Measurements from ENCODE around the gene PLEKHA6.

Gene PLEKHA6

DNA sequence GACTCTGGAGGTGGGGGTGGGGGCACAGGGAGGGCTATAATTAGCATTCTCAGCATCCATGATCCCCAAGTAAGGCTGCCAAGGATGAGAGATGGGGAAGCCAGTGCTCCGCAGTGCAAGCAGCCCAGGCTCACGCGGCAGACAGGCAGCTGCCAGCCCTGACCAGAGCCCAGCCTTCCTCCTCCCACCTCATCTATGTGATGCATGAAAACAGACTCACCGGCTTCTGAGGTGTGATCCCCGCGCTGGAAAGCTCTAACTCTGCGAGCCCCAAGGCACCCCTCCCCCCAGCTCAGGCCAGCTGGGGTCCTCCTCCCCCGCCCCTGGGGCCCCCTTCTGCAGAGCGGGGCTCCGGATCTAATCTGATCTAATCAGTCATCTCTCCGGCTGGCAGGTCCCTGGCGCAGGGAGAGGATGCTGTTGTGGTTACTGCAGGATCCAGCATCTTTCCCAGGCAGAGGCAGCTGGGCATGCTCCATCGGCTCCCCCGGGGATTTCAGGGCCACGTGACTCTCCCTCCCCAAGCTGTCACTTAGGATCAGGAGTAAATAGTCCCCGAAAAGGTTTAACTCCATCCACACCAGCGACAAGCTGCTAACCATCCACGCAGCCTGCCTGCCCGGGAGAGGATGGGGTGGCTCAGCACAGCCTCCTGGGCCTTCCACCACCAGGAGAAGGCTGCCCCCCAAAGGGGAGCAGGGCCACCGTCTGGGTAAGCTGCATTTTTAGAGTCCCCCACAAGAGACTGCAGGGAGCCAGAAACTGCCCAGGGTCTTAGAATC, at the start of gene PLEKHA6:
PLEKHA6 (minus strand) TSS at position 456 of the 782 bp plus-strand sequence. CDS start 86,202 bp downstream, outside the sequence.
- DNase-seq = peak; percentile 92 to 93

DNA sequence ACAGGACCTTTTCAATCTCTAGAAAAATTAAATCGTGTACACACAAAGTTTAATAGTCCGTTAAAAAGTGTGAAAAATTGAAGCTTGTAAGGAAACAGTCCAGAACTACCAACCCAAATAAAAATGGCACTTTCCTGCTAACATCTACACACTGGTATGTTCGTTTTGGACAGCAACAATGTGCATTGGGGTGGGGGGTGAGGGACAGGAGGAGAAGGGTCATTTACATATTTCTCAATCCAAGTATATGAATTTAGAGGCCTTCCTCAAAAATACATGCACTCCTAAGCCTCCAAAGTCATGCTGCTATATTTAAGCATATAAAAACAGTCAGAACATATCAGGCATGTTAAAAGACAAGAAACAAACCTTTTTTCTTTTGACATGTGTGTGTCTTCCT, 49.4 kb upstream of the PLEKHA6 start:
- DNase-seq = no peak

- DNase-seq = no peak
Measured at GRCh38 chr1:204408602-204409001, 48.9 kb upstream of the PLEKHA6 start.

GRCh38 chr1:204408074-204408507, 48.4 kb upstream of the PLEKHA6 start:
- no peak for DNase-seq

DNA sequence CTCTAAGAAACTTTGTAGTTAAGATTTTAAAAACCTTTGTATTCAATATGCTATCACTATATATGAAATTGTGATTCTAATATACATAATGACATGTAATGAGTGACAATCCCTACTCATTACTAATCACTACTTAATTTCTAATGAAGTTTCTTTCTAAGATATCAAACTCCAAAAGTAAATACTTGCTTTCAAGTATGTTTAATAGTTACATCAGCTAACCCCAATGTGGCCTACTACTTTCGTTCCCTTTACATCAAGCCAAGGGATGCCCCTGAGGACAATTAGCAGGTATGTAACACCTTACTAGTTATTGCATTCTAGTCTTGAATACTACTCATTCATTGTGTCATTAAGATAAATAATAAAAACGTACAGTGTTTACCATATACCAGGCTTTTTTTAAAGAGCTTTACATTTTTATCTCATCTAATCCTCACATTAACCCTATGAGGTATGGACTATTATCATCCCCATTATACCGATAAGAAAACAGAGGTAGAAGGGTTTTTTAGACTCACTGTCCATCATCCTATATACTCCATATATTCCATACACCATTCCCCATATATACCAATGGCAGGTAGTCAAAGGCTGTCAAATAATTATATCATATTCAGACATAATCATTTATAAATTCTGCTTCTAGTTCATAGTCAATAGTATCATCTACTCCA, 47.7 kb upstream of the PLEKHA6 start:
- DNase-seq = no peak

DNA sequence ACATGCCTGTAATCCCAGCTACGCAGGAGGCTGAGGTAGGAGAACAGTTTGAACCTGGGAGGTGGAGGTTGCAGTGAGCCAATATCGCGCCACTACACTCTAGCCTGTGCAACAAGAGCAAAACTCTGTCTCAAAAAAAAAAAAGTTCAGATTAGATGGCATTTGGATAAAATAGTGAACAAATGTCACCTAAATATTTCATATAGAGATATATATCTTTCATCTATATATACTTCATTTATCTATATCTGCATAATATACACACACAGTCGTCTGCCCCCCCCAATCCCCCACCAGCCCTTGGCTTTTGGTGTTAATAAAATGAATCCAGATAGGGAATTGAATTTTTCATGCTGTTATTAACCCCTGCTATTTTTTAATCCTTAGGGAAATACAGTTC, 46.9 kb upstream of the PLEKHA6 start:
- no peak for DNase-seq

DNA sequence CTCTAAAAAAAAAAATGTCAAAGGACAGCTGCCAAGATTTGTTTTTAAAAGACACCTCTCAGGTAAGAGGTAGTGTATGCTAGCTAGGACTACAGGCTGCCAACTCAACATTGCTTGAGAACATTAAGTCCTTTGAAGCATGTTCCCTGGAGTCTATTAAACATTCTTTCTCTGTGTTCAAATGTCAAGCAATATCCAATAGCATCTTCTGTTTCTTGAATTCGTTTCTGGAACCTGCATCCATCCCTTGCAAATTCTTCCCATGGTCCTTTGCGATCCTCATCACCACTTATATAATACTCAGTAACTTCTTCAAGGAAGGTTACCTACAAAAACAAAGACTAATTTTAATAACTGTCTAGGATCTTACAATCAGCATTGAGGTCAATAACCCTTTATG, 46.3 kb upstream of the PLEKHA6 start:
- DNase-seq = no peak

DNA sequence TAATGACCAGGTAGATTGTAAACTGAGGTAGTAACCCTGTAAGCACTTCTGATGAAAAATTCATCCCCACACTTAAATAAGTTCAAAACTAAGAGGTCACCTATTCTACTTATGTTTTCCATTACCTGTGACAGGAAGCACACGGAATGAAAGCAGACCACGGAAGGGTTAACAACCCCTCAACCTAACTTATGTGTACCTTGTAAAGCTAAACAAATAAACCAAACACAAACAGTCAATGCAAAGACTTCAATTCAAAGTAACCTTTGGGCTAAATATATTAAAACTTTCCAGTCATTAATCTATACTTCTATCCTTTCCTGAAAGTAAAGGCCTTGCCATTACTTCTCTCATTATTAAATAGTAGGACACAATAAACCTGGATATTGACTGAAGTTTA, 44.9 kb upstream of the PLEKHA6 start:
- no peak for DNase-seq

DNA sequence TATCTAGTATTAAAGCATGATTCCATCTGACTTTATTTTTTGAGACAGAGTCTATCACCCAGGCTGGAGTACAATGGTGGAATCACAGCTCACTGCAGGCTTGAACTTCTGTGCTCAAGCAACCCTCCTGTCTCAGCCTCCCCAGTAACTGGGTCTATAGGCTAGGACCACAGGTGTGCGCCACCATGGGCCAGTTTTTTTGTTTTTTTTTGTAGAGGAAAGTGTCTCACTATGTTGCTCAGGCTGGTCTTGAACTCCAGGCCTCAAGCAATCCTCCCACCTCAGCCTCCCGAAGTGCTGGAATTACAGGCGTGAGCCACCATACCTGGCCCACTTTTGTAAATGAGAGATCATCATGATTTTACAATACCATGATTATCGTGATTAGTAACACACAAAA, 42.7 kb upstream of the PLEKHA6 start:
- no peak for DNase-seq

- DNase-seq = no peak
Measured at GRCh38 chr1:204401730-204402129, 42.0 kb upstream of the PLEKHA6 start.

GRCh38 chr1:204400882-204401510, 41.3 kb upstream of the PLEKHA6 start:
- no peak for DNase-seq

GRCh38 chr1:204398197-204399125, 38.7 kb upstream of the PLEKHA6 start:
- DNase-seq = peak; percentile 33 to 70

DNA sequence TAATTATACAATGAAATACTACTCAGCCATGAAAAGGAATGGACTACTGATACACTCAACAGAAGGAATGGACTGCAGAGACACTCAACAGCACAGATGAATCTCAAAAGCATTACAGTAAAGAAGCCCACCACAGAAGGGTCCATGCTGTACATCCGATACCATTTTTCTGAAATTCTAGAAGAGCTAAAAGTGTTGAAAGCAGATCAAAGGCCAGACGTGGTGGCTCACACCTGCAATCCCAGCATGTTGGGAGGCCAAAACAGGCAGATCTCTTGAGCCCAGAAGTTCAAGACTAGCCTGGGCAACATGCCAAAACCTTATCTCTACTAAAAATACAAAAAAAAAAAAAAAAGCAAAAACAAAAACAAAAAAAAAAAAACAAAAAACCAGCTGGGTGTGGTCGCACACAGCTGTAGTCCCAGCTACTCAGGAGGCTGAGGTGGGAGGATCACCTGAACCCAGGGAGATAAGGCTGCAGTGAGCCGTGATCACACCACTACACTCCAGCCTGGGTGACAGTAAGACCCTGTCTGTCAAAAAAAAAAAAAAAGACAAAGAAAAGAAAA, 36.4 kb upstream of the PLEKHA6 start:
- DNase-seq = no peak

- DNase-seq = no peak
Measured at GRCh38 chr1:204391629-204392028, 31.9 kb upstream of the PLEKHA6 start.

DNA sequence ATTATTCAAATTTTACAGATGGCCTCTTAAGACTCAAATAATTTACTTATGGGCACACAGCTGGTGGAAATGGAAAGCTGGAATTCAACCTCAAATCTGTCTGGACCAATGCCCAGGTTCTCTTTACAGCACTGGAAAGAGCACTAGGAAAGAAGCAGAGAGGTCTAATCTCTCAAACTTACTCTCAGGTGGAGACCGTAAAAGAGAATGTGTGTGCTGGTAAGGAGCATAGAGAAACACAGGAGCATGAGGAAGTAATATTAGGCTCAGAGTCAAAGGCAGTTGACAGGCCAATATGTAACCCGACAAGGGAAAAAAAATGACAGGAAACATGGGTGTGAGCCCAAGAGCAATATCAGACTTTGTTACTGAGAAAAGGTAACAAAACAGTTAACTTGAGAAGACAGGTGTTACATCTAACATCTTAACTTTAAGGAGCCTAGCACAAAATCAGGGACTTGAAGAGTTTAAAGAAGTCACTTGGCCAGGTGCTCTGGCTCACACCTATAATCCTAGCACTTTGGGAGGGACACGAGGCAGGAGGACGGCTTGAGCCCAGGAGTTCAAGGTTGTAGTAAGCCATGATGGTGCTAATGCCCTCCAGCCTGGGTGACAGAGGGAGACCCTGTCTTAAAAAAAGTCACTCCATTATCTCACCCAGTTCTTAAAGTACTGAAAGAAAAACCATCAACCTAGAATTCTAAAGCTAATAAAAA, 31.2 kb upstream of the PLEKHA6 start:
- no peak for DNase-seq

DNA sequence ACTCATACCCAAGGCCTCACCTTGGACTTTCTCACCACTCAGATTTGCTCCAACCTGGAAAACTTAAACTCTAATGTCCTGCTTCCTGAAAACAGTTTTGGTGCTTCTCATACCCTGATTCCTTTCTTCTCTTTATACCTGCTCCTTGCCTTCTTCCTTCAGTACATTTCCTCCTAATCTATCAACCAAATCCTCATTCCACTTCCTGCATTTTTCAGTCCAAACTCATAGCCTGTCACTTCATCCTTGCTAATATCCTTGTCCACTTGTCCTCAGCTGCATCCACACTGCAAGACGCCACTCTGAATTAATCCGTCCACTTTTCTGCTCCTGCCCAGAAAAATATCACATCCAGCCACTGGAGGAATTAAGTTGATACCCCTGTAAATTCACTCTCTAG, 26.0 kb upstream of the PLEKHA6 start:
- no peak for DNase-seq

DNA sequence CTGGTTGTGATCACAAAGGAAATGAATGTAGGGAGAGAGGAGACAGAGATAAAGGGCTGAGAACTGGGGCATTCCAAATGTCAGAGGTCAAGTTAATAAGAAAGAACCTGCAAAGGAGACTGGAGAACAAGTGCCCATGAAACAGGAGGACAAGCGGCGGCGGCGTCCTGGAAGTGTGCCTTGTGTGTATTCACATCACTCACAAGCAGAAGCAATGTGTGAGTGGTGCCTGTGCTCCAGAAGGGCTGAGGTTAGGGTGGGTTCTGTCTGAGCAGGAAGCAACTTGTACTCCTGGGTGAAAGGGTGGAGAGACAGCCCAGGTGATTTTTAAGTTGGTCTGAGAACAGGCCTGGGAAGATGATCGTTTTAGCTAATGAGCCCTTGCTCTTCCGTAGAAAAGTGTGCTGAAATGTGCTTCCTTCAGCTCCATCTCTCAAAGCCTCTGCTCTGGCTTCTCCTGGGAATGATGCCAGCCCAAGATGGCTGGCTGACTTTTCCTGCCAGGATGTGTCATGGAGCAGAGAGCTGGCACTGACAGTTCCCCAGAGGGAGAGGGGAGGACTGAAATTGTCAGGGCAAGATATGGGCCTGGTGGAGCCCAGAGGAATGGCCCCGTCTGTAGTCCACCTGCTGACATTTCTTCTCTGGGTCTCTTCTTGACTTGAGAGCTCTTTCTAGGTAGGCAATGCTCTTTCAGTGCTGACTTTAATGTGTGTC, 25.1 kb upstream of the PLEKHA6 start:
- no peak for DNase-seq

DNA sequence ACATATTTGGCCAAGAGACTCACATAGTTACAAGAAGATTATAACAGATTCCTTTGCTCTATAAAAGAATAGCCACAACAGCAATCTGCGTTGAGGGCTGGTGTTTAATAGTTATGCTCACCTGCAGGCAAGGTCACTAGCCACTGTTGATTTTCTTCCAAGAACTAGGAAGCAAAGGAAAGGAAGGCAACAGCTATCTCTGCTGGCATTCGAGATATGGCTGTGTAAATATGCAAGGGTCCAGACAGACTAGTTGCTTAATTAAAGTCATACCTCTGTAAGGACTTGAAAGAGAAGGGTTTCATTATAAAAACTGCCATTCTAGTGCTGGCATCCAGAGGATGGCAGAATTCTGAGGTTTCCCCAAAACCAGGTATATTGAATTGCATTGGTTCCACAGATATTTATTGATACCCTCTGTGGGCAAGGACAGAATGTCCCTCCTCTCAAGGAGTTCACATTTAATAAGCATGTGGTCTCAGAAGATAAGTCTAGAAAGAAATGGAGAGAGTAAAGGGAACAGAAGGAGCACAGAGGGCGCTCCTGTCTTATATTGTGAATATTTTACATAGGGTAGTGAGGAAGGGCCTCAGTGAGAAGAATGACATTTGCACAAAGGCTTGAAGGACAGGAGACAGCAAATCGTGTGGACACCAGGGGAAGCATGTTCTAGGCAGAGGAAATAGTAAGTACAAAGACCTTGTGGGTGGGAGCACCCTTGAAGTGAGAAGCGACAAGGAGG, 23.6 kb upstream of the PLEKHA6 start:
- no peak for DNase-seq

GRCh38 chr1:204382714-204383083, 23.0 kb upstream of the PLEKHA6 start:
- DNase-seq = no peak

GRCh38 chr1:204380293-204380831, 20.6 kb upstream of the PLEKHA6 start:
- no peak for DNase-seq
